HG02885 (cell line): ENCODE measurements around the gene METTL6.
"Not testable (repeated sequence)": the region's sequence is repeated elsewhere in the genome, so short reads cannot be mapped to it uniquely, and the experiment has no call there.

ENCODE experiments used
- ATAC-seq: cut with Tn5 transposase; IDR thresholded peaks from one replicate; pipeline ENCODE4 v1.9.1; 2021; ENCODE audit warnings: mild to moderate bottlenecking; ENCODE audit not compliant: unreplicated experiment, poor library complexity

The METTL6 gene

DNA sequence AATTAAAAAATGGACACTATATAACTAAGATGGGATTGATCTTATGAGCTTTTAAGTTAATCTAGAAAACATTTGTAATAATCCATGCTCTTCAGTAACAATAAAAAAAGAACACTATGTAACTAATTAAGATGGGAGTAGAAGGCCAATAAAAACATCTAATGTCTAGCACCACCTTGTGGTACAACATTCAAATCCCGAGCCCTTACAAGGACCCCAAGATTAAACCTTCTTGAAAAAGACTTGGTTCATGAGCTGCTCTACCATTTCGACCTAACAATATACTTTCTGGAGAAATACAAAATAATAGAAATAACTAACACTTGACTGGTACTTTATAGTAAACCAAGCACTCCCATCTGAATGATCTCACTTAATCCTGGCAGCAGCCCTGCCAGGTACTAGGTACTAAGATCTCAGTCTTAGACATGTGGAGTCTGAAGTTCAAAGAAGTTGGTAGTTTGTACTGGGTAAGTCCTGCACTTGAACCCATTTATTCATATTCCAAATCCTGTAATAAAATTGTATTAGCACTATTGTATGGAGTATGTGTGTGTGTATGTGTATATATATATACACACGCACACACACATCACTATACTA, 21.8 kb downstream of the METTL6 start:
- no peak for ATAC-seq

DNA sequence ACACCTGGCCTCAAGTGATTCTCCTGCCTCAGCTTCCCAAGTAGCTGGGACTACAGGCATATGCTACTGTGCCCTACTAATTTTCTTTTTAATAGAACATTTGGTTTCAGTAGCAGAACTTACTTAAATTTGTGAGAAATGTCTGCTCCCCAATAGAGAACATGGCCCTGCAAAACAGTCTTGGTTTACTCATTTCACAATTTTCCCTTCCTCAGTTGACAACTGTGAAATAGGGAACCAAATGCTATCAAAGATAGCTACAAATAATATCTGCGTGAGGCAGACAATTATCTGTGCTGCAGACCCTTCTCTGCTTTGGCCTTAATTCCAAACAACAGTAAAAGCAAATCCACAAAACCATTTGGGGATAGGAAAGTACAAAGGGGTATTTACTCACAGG, 22.6 kb downstream of the METTL6 start:
- no peak for ATAC-seq

DNA sequence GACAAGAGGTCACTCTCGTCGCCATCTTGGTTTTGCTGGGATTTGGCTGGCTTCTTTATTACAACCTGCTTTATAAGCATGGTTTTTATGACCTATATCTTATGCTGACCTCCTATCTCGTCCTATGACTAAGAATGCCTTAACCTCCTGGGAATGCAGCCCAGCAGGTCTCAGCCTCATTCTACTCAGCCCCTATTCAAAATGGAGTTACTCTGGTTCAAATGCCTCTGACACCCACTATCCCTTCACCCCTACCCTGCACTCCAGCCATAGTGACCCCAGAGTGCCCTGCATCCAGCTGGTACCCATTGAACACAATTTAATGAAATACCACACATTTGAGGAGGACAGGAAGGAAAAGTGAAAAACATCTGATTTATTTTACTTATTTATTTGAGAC, 23.4 kb downstream of the METTL6 start:
- no peak for ATAC-seq

DNA sequence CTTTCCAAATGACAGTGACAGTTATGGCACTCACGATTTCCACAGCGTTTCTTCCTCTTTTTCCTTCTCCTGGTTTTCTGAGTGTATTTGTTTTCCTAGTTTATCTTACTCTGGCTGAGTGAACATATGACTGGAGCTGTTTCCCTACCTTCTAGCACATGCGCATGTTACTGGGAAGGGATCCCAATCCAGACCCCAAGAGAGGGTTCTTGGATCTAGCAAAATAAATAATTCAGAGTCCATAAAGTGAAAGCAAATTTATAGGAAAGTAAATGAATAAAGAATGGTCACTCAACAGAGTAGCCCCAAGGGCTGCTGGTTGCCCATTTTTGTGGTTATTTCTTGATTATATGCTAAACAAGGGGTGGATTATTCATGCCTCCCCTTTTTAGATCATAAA, 23.8 kb downstream of the METTL6 start:
- no peak for ATAC-seq

DNA sequence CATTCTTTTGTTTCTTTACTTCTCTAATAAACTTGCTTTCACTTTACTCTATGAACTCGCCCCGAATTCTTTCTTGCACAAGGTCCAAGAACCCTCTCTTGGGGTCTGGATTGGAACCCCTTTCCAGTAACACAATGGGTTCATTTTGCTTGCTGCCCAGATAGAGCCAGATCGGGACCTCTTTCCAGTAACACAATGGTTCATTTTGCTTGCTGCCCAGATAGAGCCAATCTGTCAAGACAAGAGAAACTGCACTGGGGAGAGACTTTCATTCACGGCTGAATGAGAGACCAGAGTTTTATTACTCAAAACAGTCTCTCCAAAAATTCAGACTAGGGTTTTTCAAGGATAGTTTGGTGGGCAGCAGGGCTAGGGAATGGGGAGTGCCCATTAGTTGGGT, 25.4 kb downstream of the METTL6 start:
- no peak for ATAC-seq

DNA sequence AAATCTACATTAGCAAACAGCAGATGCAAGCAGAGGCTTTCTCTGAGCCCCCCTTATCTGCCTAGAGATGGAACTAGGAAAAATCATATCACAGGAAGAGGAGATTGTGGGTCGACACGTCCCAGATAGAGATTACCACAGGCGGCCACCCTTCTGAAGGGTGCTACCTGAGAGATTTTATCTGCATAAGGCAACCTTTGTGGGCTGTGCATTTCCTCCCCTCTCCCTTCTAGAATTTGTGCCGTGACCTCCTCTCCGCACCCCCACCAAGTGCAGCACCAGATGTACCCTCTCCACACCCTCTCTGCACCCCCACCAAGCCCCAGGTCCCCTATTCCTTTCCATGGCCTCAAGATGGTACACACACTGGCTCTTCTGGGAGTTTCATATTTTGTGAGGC, 27.4 kb downstream of the METTL6 start:
- no peak for ATAC-seq

DNA sequence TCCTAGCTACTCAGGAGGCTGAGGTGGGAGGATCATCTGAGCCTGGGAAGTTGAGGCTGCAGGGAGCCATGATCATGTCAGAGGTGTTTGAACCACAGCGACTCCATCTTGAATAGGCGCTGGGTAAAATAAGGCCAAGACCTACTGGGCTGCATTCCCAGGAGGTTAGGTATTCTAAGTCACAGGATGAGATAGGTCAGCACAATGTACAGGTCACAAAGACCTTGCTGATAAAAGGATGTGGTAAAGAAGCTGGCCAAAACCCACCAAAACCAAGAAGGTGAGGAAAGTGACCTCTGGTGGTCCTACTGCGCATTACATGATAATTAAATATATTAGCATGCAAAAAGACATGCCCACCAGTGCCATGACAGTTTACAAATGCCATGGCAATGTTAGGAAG, 28.6 kb downstream of the METTL6 start:
- not testable (repeated sequence) for ATAC-seq

DNA sequence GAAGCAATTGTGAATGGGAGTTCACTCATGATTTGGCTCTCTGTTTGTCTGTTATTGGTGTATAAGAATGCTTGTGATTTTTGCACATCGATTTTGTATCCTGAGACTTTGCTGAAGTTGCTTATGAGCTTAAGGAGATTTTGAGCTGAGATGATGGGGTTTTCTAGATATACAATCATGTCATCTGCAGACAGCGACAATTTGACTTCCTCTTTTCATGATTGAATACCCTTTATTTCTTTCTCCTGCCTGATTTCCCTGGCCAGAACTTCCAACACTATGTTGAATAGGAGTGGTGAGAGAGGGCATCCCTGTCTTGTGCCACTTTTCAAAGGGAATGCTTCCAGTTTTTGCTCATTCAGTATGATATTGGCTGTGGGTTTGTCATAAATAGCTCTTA, 34.1 kb downstream of the METTL6 start:
- ATAC-seq: not testable (repeated sequence)

DNA sequence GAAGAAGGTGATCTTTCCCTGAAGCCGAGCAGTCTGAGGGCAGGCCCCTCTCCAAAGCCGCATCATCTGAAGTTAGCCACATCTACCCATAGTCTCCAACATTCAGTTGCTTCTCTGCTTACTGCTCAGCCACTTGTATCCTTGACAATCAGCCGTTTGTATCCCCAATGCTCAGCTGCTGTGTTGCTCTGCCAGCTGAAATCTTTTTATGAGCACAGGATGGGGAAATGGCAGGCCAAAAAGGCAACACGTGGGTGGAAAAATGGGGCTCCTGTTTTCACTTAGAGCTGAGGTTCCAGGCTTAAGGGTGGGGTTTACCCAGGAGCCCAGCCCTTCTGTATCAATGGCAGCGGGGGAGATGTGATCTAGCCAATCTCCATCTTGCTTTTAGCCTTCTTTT, 36.3 kb downstream of the METTL6 start:
- ATAC-seq: no peak

DNA sequence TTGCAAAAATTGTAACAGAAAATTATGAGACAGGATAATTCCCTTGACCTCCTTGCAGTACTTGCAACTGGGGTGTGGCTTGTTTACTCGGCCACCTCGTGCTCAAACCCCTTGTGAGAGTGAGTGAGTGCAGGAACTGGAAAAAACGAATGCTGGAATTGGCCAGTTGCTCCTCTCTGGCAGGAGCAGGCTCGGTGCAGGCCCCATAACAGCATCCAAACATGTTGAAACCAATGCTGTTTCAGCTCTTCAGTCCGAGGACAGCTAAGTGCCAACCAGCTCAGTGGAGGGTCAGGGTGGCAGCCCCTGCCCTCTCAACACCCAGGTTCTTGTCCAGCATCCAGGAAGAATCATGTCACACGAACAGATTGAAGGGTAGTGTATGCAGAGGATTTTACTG, 36.9 kb downstream of the METTL6 start:
- ATAC-seq: no peak

DNA sequence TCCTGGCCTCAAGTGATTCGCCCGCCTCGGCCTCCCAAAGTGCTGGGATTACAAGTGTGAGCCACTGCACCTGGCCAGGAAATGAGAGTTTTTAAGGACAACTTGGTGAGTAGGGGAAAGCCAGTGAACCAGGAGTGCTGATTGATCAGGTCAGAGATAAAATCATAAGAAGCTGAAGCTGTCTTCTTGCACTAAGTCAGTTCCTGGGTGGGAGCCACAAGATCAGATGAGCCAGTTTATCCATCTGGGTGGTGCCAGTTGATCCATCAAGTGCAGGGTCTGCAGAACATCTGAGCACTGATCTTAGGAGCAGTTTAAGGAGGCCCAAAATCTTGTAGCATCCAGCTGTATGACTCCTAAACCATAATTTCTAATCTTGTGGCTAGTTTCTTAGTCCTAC, 39.0 kb downstream of the METTL6 start:
- not testable (repeated sequence) for ATAC-seq

DNA sequence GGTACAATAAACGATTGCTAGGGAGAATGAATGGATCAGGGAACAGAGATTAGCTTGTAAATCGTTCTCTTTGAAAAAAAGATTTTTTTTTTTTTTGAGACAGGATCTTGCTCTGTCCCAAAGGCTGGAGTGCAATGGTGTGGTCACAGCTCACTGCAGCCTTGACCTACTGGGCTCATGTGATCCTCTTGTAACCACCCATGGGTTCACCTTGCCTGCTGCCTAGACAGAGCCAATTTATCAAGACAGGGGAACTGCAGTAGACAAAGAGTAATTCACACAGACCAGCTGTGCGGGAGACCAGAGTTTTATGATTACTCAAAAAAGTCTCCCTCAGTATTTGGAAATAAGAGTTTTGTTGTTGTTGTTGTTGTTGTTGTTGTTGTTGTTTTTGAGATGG, 39.6 kb downstream of the METTL6 start:
- ATAC-seq: no peak

DNA sequence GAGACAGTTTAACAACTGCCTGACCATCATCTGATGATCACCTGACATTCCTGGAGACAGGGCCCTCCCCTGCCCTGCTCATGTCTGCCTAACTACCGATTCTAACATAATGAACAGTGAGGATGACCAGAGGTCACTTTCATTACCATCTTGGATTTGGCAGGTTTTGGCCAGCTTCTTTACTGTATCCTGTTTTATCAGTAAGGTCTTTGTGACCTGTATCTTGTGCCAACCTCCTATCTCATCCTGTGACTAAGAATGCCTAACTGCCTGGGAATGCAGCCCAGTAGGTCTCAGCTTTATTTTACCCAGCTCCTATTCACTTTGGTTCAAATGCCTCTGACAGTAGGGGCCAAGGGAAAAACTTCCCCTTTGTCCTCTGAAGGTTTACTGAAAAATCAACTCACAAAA, 40.2 kb downstream of the METTL6 start:
- no peak for ATAC-seq

DNA sequence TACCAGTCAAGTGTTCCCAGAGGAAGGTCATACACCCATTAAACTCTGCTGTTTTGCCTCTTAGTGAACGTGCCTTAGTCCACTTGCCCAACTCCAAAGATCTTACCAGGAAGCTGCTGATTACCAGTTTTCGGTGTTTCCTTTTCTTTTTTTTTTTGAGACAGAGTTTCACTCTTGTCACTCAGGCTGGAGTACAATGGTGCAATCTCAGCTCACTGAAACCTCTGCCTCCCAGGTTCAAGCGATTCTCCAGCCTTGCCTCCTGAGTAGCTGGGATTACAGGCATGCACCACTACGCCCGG, 40.7 kb downstream of the METTL6 start:
- ATAC-seq: not testable (repeated sequence)

DNA sequence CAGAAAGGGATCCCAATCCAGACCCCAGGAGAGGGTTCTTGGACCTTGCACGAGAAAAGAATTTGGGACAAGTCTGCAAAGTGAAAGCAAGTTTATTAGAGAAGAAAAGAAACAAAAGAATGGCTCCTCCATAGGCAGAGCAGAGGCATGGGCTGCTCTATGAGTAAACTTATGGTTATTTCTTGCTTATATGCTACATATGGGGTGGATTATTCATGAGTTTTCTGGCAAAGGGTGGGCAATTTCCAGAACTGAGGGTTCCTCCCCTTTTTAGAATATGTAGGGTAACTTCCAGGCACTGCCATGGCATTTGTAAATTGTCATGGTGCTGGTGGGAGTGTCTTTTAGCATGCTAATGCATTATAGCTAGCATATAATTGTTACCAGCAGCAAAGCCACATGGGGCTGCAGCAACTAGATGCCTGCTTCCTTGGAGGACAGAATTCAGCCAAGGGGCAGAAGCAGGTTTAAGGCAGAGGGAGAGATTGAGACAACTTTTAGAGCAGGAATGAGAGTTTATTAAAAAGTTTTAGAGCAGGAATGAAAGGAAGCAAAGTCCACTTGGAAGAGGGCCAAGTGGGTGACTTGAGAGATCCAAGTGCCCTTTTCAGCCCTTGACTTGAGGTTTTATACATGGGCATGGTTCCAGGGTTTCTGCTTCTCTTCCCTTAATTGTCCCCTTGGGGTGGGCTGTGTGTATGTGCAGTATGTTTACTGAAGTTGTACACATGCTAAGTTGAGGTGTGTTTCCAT, 41.3 kb downstream of the METTL6 start:
- no peak for ATAC-seq

DNA sequence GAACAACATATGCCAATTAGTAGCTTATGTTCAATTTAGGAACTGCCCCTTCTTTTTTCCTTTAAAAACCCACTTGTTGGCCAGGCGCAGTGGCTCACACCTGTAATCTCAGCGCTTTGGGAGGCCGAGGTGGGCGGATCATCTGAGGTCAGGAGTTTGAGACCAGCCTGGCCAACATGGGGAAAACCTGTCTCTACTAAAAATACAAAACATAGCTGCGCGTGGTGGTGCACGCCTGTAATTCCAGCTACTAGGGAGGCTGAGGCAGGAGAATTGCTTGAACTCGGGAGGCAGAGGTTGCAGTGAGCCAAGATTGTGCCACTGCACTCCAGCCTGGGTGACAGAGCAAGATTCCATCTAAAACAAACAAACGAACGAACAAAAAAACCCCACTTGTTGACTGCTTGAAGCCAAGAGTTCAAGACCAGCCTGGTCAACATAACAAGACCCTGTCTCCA, 42.1 kb downstream of the METTL6 start:
- peak; percentile 17 for ATAC-seq

DNA sequence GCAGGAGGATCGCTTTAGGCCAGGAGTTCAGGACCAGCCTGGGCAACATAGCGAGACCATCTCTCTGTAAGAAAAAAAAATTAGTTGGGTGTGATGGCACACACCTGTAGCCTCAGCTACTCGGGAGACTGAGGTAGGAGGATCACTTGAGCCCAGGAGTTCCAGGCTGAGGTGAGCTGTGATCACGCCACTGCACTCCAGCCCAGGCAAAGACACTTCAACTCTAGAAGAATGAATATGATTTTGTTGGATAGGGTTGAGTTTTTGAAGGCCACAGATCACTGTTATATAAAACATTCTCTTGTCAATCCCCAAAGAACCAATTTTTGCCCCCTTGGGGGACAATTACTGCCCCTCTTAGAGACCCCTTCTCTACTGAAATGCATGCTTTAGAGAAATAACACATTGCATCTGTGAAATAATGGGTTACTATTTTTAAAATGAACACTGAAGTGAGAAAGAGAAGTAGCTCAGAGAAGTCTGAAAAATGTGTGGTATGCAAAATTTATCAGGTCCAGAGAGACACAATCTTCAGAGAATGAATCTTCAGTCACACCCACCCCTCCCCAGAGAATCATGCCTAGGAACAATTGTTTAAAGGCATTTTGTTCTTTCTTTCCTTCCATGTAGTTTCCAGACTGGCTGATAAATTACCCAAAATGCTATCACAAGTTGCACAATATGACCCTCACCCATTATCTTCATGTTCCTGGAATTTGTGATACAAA, 42.7 kb downstream of the METTL6 start:
- peak; percentile 88 for ATAC-seq

DNA sequence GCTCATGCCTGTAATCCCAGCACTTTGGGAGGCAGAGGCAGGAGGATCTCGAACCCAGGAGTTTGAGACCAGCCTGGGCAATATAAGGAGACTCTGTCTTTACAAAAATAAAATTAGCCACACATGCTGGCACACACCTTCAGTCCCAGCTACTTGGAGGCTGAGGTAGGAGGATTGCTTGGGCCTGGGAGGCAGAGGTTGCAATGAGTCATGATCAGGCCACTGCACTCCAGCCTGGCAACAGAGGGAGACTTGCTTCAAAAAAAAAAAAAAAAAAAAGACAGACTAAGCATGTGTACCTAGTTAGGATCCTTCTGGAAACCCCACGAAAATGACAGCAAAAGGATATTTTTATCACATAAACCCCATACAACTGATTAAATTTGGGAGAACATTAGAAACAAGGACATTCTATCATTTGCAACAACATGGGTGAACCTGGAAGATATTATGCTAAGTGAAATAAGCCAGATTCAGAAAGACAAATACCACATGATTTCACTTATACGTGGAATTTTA, 44.9 kb downstream of the METTL6 start:
- no peak for ATAC-seq

DNA sequence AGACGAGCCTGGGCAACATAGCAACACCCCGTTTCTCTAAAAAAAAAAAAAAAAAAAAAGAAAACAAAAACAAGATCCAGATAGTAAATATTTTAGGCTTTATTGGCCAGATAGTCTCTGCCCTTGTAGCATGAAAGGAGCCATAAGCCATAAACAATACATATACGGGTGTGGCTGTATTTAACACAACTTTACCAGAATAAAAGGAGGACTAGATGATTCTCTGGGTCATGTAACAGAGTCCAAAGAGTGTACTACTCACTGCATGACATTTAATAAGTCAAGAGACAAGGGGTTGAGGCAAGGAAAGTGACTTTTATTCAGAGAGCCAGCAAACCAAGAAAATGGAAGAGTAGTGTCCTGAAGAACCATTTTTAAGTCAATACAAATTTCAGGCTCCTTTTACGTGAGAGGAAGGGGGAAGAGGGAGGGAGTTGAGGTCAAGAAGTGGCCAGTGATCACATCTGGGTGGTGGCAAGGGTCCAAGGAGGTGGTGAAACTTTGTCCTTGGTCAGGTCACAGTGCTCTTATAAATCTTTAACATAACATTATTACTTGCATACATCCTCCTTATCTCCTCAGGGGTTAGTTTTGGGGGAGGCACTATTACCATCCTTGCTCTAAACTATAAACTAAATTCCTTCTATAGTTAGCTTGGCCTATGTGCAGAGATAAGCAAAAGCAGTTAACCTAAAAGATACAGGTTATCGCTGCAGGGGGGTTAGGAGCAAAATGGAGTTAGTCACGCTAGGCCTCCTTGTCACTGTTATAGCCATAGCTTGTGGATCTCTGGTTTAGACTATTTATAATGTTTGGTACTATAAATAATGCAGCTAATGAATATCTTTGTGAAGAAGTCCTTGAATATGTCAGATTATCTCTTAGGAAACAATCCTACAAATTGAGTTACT, 46.1 kb downstream of the METTL6 start:
- ATAC-seq: no peak
